K562 (cell line): ENCODE data around the gene CST4. TPM values are rescaled to one million over a fixed set of nuclear protein-coding genes. Genes with fewer than 3 reads are reported as not detected.

Experiments used
- ATAC-seq: fragments of 200-7000 bp; cut with Tn5 transposase; 3 replicates; pipeline ENCODE4 v1.9.1; 2020; ENCODE audit warnings: moderate library complexity
- BruUV-seq: library from RNA; stranded (reverse); fragments of 400-500 nt; replicated peaks from 2 replicates; lab custom pipeline; 2021; lab: Mats Ljungman, UMichigan
- CTCF ChIA-PET: fragments of 300-600 bp; formaldehyde crosslinking; extraction: SDS; loops from one replicate; lab custom pipeline; 2021; ENCODE audit warnings: low intra/inter-chr PET ratio; lab: Yijun Ruan, JAX
- POLR2A ChIA-PET: fragments of 300-600, 350-650 bp; sonication (Branson Sonifier 250); formaldehyde crosslinking; extraction: SDS; loops from one replicate; lab custom pipeline; 2021; ENCODE audit warnings: antibody characterized with exemption, inconsistent platforms; lab: Yijun Ruan, JAX
- DNase-seq, 4 experiments: peaks; one replicate each; pipeline versions ENCODE4 v3.0.0 to v3.0.0-alpha.2; 2011 to 2018; ENCODE audit warnings: low spot score in 3 of 4, mixed read lengths in 3 of 4; ENCODE audit errors: extremely low read depth in 1 of 4
- FAIRE-seq: peaks from 2 replicates; lab custom pipeline; 2011; peaks lifted over from hg19 to GRCh38; lab: Jason Lieb, UNC
- H2AFZ ChIP-seq: 2 replicates; pipeline ENCODE4 v1.6.0; 2011; ENCODE audit warnings: low read depth, low read length, control low read depth, inconsistent platforms
- H3K27ac ChIP-seq: fragments of 200-600 bp; 3 replicates; pipeline ENCODE4 v1.8.0; 2011; ENCODE audit warnings: low read depth, mild to moderate bottlenecking, control low read depth, inconsistent platforms, low read length, moderate library complexity, mixed read lengths; ENCODE audit errors: extremely low read depth
- H3K27me3 ChIP-seq, 2 experiments: fragments of 300-600 bp in 1 of 2; 2 replicates in 1 of 2; 3 replicates in 1 of 2; pipeline versions ENCODE4 v1.6.0 to v1.8.0; 2011; ENCODE audit warnings: inconsistent platforms in 2 of 2, low read length in 2 of 2, mild to moderate bottlenecking in 1 of 2, mixed read lengths in 1 of 2, moderate library complexity in 1 of 2; ENCODE audit not compliant: control insufficient read depth in 2 of 2, insufficient read depth in 2 of 2
- H3K36me3 ChIP-seq: fragments of 300-600 bp; 3 replicates; pipeline ENCODE4 v1.8.0; 2011; ENCODE audit warnings: mild to moderate bottlenecking, low read length, inconsistent platforms; ENCODE audit not compliant: control insufficient read depth, insufficient read depth
- H3K4me1 ChIP-seq, 2 experiments: fragments of 200-600 bp in 1 of 2; replicated peaks in 1 of 2; 2 replicates in 1 of 2; 3 replicates in 1 of 2; pipeline versions ENCODE4 v1.5.1 to v1.8.0; 2011; ENCODE audit warnings: inconsistent platforms in 2 of 2, low read length in 2 of 2, mild to moderate bottlenecking in 1 of 2, mixed read lengths in 1 of 2, moderate library complexity in 1 of 2; ENCODE audit not compliant: control insufficient read depth in 2 of 2, insufficient read depth in 2 of 2
- H3K4me2 ChIP-seq: 2 replicates; pipeline ENCODE4 v1.6.1; 2011; ENCODE audit warnings: low read length, control low read depth, inconsistent platforms, mixed read lengths; ENCODE audit not compliant: insufficient read depth
- H3K4me3 ChIP-seq: fragments of 200-600 bp; sonication (generic), shearing (Covaris generic); 2 replicates; pipeline ENCODE4 v1.5.1; 2016; ENCODE audit warnings: control low read depth, inconsistent platforms
- H3K79me2 ChIP-seq: fragments of 200-600 bp; 3 replicates; pipeline ENCODE4 v1.8.0; 2011; ENCODE audit warnings: low read length, inconsistent platforms; ENCODE audit not compliant: control insufficient read depth, insufficient read depth
- H3K9ac ChIP-seq, 2 experiments: 2 replicates each; pipeline versions ENCODE4 v1.6.0 to v1.6.1; 2011; ENCODE audit warnings: low read depth in 2 of 2, low read length in 2 of 2, control low read depth in 1 of 2, inconsistent platforms in 1 of 2, mild to moderate bottlenecking in 1 of 2, mixed read lengths in 1 of 2; ENCODE audit not compliant: insufficient read depth in 1 of 2
- H3K9me1 ChIP-seq: one replicate; pipeline ENCODE4 v1.6.0; 2011; ENCODE audit warnings: inconsistent platforms, mild to moderate bottlenecking, low read length, moderate library complexity; ENCODE audit not compliant: control insufficient read depth, insufficient read depth
- H3K9me3 ChIP-seq: replicated peaks from 2 replicates; pipeline ENCODE4 v1.5.1; 2011; ENCODE audit warnings: low read depth, low read length, inconsistent platforms; ENCODE audit not compliant: control insufficient read depth, insufficient read depth
- H4K20me1 ChIP-seq: replicated peaks from 2 replicates; pipeline ENCODE4 v1.6.1; 2011; ENCODE audit warnings: low read length, inconsistent platforms, mixed read lengths; ENCODE audit not compliant: control insufficient read depth, insufficient read depth
- HMG20A ChIP-seq: fragments of 450-650 bp; formaldehyde crosslinking; conservative IDR thresholded peaks from 2 replicates; pipeline ENCODE4 v1.4.0; 2020; ENCODE audit warnings: mild to moderate bottlenecking, mixed read lengths
- HNRNPK ChIP-seq: fragments of 200-400 bp; formaldehyde crosslinking; IDR thresholded peaks from one replicate; pipeline ENCODE4 v1.6.1; 2018; ENCODE audit warnings: mild to moderate bottlenecking, low read depth, low read length; ENCODE audit not compliant: poor library complexity, severe bottlenecking
- HOXB6 ChIP-seq: fragments of 250-450 bp; sonication (Bioruptor Pico); IDR thresholded peaks from 2 replicates; pipeline ENCODE4 v1.5.1; 2022; ENCODE audit warnings: mild to moderate bottlenecking, borderline replicate concordance
- KLF13 ChIP-seq: fragments of 450-650 bp; IDR thresholded peaks from 2 replicates; pipeline ENCODE4 v1.6.1; 2016; ENCODE audit warnings: missing genetic modification characterization, low read depth, mild to moderate bottlenecking, missing compliant biosample characterization, moderate library complexity, borderline replicate concordance
- MNT ChIP-seq, 2 experiments: fragments of 450-650 bp; conservative IDR thresholded peaks; 2 replicates each; pipeline ENCODE4 v1.6.1; 2017; ENCODE audit warnings: mild to moderate bottlenecking in 2 of 2, moderate library complexity in 2 of 2
- SMARCC2 ChIP-seq: fragments of 450-650 bp; IDR thresholded peaks from 2 replicates; pipeline ENCODE4 v1.6.1; 2017; ENCODE audit warnings: antibody characterized with exemption, moderate library complexity, mild to moderate bottlenecking, low read depth
- SUPT5H ChIP-seq: fragments of 450-650 bp; IDR thresholded peaks from 2 replicates; pipeline ENCODE4 v1.6.1; 2016
- TGIF2 ChIP-seq: sonication (generic); formaldehyde crosslinking; IDR thresholded peaks from 2 replicates; pipeline ENCODE4 v1.8.1; 2022; ENCODE audit warnings: mild to moderate bottlenecking, missing genetic modification reagents, moderate library complexity
- ZNF57 ChIP-seq: fragments of 450-650 bp; formaldehyde crosslinking; IDR thresholded peaks from 2 replicates; pipeline ENCODE4 v1.4.0; 2020; ENCODE audit warnings: mild to moderate bottlenecking, moderate library complexity
- WGBS: fragments of 100-300 bp; shearing (Covaris generic); methylation state at CpG from one replicate; pipeline ENCODE4 v1.1.6; 2016; ENCODE audit warnings: low coverage, mixed read lengths; ENCODE audit not compliant: insufficient coverage; ENCODE audit errors: missing lambda C conversion rate; 5-methylcytosine and 5-hydroxymethylcytosine counted together
- in situ Hi-C: fragments of 300-500 bp; cut with MboI; formaldehyde crosslinking; loops from 4 replicates; pipeline ENCODE4 v1.15.0; 2018; ENCODE audit warnings: inconsistent platforms, mixed read lengths
- intact Hi-C: fragments of 100-400 bp; cut with micrococcal nuclease; formaldehyde crosslinking; loops from 2 replicates; pipeline ENCODE4 v1.14.2; 2022
- polyA plus RNA-seq, 8 experiments: library from polyadenylated mRNA; depleted of rRNA in 4 of 8; stranded (reverse) in 5 of 8; unstranded in 3 of 8; fragments of >200 nt; fragmentation: Nextera tagmentation in 2 of 8; fragmentation: Illumina TruSeq in 1 of 8; extraction: Ambion mirVana in 2 of 8; extraction: Trizol in 1 of 8; gene quantifications; 2 replicates each; pipeline versions ENCODE4 v1.2.1 to v1.2.3, GENCODE V29; 2011 to 2014; ENCODE audit warnings: inconsistent platforms in 1 of 8, missing spikeins in 1 of 8
- total RNA-seq, 7 experiments: library from RNA; depleted of rRNA in 6 of 7; stranded (reverse); fragments of >200 nt in 6 of 7; fragmentation: Illumina TruSeq in 2 of 7; extraction: Trizol in 2 of 7; gene quantifications; 2 replicates each; pipeline versions ENCODE4 v1.2.1 to v1.2.3, GENCODE V29; 2011 to 2021; ENCODE audit warnings: low replicate concordance in 1 of 7
- TF ChIP-seq, protein P1 (sequence below): sonication (generic); formaldehyde crosslinking; IDR thresholded peaks from 2 replicates; pipeline ENCODE4 v1.8.1; 2022; ENCODE audit warnings: missing genetic modification reagents

Gene CST4
- total and polyA plus RNA-seq, 9 of the 15 experiments (the other 6 are each of a cell fraction or from before 2014, with no cell fraction given): not detected

GRCh38 chr20:23683281-23683680 is 5.6 kb downstream of the CST4 start:
- no peaks in the 10 kb centered on the region for H3K9me3 ChIP-seq
- no peak for TF ChIP-seq HNRNPK
- TF ChIP-seq, protein P1, sequence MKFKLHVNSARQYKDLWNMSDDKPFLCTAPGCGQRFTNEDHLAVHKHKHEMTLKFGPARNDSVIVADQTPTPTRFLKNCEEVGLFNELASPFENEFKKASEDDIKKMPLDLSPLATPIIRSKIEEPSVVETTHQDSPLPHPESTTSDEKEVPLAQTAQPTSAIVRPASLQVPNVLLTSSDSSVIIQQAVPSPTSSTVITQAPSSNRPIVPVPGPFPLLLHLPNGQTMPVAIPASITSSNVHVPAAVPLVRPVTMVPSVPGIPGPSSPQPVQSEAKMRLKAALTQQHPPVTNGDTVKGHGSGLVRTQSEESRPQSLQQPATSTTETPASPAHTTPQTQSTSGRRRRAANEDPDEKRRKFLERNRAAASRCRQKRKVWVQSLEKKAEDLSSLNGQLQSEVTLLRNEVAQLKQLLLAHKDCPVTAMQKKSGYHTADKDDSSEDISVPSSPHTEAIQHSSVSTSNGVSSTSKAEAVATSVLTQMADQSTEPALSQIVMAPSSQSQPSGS (CRISPR knock-in tag): no peak
- TF ChIP-seq HMG20A (CRISPR knock-in tag): no peak
- no peak for TF ChIP-seq TGIF2 (CRISPR knock-in tag)
- no peak for TF ChIP-seq ZNF57
- no peak for TF ChIP-seq MNT (conservative IDR thresholded peaks at IDR 0.05)
- TF ChIP-seq SUPT5H: no peak
- TF ChIP-seq KLF13 (tag): no peak
- TF ChIP-seq SMARCC2: no peak
- no peak for TF ChIP-seq HOXB6 (CRISPR knock-in tag)
- TF ChIP-seq, all 486 proteins: peak for 0
- in situ Hi-C loops (no loop called here), intact Hi-C loops (no loop called here)
- ChIA-PET CTCF (no interaction called here), POLR2A (no interaction called here)
- Histone ChIP-seq H3K36me3 (no peaks in the 10 kb centered on the region), H3K4me2 (no peak overlapping the region), H3K27ac (no peak overlapping the region), H3K79me2 (no peaks in the 10 kb centered on the region), H4K20me1 (no peaks in the 10 kb centered on the region), H3K4me3 (no peak overlapping the region), H3K4me1 (no peaks in the 10 kb centered on the region), H3K9ac (no peak overlapping the region), H2AFZ (no peak overlapping the region), H3K27me3 (no peaks in the 10 kb centered on the region; a peak in 1 of 5 replicates), H3K9me1 (no peaks in the 10 kb centered on the region)
- no peak for FAIRE-seq
- no TSS peak for BruUV-seq
- no peak for ATAC-seq
- DNase-seq: no peak
- 5% methylated on average over 2 of the region's 2 CpGs for WGBS
